GM18907 (cell line): Measurements from ENCODE around the gene ATP5F1D.

Experiments
- ATAC-seq: cut with Tn5 transposase; IDR thresholded peaks from one replicate; pipeline ENCODE4 v1.9.1; 2021; ENCODE audit warnings: mild to moderate bottlenecking, moderate library complexity; ENCODE audit not compliant: unreplicated experiment

The ATP5F1D gene

GRCh38 chr19:1290196-1290702 lies 48.7 kb downstream of the ATP5F1D start:
- no peak for ATAC-seq

DNA sequence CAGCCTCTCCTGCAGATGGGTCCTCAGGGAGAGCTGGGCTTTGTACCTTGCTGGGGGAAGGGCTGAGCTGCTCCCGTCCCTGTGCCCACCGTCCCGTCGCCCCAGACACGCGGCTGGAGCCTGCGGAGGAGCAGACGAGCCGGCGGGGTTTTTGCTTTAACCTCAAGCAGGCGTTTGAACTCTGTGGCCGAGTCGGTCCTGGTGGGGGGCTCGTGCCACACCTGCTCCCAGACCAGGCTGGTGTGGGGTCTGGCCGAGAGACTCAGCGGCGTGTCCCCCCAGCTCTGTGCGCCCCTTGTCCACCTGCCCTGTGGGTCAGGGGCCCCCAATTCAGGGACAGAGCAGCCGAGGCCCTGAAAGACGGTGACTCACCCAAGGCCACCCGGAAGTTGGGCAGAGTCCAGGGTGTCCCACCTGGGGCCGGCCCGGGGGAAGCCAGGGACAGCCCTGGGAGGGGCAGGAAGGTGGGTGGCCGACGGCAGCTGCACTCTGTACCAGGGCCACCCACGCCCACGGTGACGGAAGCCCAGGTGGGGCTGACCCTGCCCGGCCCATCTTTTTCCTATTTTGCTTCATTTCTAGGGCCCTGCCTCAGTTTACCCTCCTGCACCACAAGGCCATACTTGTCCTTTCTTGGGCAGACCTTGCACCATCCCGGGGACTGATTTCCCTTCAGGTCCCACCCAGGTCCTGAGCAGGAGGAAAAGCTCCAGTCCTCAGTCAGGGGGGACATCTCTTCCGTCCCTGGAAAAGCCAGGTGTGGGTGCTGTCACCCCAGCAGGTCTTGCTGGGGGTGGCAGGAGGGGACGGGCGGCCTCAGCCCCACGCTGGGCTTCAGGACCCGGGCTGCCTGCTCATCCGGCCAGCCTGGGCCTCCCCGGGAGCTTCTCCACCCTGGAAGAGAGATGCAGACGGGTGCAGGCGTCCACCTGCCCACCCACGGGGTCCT lies 49.4 kb downstream of the ATP5F1D start:
- ATAC-seq, result no peak

DNA sequence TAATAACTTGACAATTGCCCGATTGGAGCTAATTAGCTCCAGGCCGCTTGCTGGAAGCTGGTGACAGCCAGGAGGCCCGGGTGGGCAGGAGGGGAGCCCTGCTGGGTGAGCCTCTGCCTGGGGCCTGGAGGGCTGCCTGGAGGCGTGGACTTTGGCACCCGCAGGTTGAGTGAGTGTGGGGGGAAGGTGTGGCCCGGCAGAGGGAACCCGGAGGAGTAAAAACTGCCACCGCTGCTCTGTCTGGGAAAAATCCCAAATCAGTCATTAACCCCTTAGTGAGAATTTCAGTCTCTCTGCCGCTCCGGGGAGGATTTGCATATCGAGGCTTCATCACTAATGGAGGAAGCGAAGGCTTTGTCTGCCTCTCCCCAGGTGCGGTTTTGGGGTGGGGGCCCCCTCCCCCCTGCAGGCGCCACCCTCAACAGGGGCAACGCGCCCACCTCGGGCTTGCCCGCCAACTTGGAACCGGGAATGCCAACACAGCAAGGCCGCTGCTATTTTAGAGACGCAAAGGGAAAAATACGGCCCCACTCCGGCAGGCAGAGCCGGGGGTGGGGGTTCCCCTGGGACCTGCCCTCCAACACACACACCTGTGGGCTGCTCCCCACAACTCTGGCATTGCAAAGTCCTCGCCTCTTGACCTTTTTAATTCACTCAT lies 50.3 kb downstream of the ATP5F1D start:
- ATAC-seq, result no peak

DNA sequence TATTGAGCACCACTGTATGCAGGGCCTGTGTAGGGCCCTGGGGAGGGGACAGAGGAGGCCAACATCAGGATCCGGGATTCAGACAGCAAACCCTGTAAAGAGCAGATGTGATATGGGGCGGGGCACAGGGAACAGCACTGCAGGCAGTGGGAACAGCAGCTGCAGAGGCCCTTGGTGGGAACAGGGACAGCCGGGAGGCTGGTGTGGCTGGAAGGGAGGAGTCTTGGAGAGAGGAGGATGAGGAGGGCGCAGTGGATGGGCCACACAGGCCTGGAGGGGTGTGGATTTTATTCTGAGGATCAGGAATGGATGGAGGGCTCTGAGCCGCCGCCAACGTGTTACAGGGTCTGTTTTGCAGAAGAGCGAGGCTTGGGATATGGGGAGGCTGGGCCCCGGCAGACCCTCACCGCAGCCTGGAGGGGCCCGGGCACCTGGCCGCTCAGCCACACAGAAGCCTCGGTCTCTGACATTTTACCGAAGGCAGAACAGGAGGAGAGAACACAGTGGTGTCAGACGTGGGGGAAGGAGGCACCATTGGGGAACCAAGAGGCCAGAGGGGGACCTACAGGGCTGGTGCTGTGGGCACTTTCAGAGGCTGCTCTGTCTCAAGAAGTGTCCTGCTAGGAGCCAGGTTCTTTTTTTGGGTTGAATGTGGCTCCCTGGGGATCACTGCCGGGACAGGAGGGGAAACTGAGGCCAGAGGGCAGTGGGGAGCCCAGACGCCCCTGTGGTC lies 51.0 kb downstream of the ATP5F1D start:
- ATAC-seq, result no peak

GRCh38 chr19:1293782-1294604 lies 52.4 kb downstream of the ATP5F1D start:
- ATAC-seq, result no peak
